Caco-2 (cell line): ENCODE data around the gene PDLIM7. TPM values are rescaled to one million over a fixed set of nuclear protein-coding genes. Genes with fewer than 3 reads are reported as not detected.

Experiments used
- BruUV-seq: library from RNA; stranded (reverse); fragments of 400-500 nt; replicated peaks from 2 replicates; lab custom pipeline; 2021; lab: Mats Ljungman, UMichigan
- CTCF ChIA-PET: fragments of 300-600 bp; sonication (Branson Sonifier 250); formaldehyde crosslinking; loops from one replicate; lab custom pipeline; 2022; ENCODE audit warnings: antibody characterized with exemption; lab: Charles Lee
- POLR2A ChIA-PET: fragments of 300-600 bp; sonication (Branson Sonifier 250); formaldehyde crosslinking; loops from one replicate; lab custom pipeline; 2022; ENCODE audit warnings: antibody characterized with exemption; lab: Charles Lee
- DNase-seq, 2 experiments: peaks; one replicate each; pipeline versions ENCODE4 v3.0.0 to v3.0.0-alpha.2; 2020 to 2022
- H3K27me3 ChIP-seq: replicated peaks from 2 replicates; pipeline ENCODE4 v1.6.0; 2011; ENCODE audit warnings: low read length; ENCODE audit not compliant: control insufficient read depth, insufficient read depth
- H3K36me3 ChIP-seq: 2 replicates; pipeline ENCODE4 v1.5.1; 2011; ENCODE audit warnings: low read length; ENCODE audit not compliant: control insufficient read depth, insufficient read depth
- H3K4me1 ChIP-seq: fragments of 250-450 bp; sonication (Bioruptor Pico); 2 replicates; pipeline ENCODE4 v1.5.1; 2020; ENCODE audit warnings: mild to moderate bottlenecking
- H3K4me3 ChIP-seq: 2 replicates; pipeline ENCODE4 v1.5.1; 2011; ENCODE audit warnings: low read depth, mild to moderate bottlenecking, control low read depth, low read length
- H3K9me3 ChIP-seq: fragments of 250-450 bp; sonication (Bioruptor Pico); 2 replicates; pipeline ENCODE4 v1.5.1; 2020; ENCODE audit warnings: mild to moderate bottlenecking, moderate library complexity
- H3K27ac Mint-ChIP-seq: one replicate; pipeline ENCODE4 v1.8.0; 2022; ENCODE audit warnings: mixed read lengths; ENCODE audit not compliant: unreplicated experiment
- H3K27me3 Mint-ChIP-seq: one replicate; pipeline ENCODE4 v1.8.0; 2022; ENCODE audit warnings: mixed read lengths; ENCODE audit not compliant: insufficient read depth, unreplicated experiment
- H3K36me3 Mint-ChIP-seq: one replicate; pipeline ENCODE4 v1.8.0; 2022; ENCODE audit warnings: mild to moderate bottlenecking, mixed read lengths; ENCODE audit not compliant: insufficient read depth, unreplicated experiment
- H3K4me1 Mint-ChIP-seq: one replicate; pipeline ENCODE4 v1.8.0; 2022; ENCODE audit warnings: low read depth, mixed read lengths; ENCODE audit not compliant: unreplicated experiment
- H3K4me3 Mint-ChIP-seq: one replicate; pipeline ENCODE4 v1.8.0; 2022; ENCODE audit warnings: mild to moderate bottlenecking, moderate library complexity, mixed read lengths; ENCODE audit not compliant: unreplicated experiment
- H3K9me3 Mint-ChIP-seq: one replicate; pipeline ENCODE4 v1.8.0; 2022; ENCODE audit warnings: mixed read lengths; ENCODE audit not compliant: unreplicated experiment
- intact Hi-C: fragments of 100-400 bp; cut with micrococcal nuclease; formaldehyde crosslinking; loops from one replicate; pipeline ENCODE4 v1.10.0; 2022; ENCODE audit not compliant: unreplicated experiment
- total RNA-seq: library from RNA; stranded (reverse); gene quantifications from 2 replicates; pipeline ENCODE4 v1.2.3, GENCODE V29; 2022
- TF ChIP-seq, protein P1 (sequence below), 2 experiments: fragments of 200-600 bp in 1 of 2; IDR thresholded peaks; 1 replicate in 1 of 2; 2 replicates in 1 of 2; pipeline versions ENCODE4 v1.5.1 to v1.8.0; 2011 to 2022; ENCODE audit warnings: antibody characterized with exemption in 1 of 2, control low read depth in 1 of 2, inconsistent platforms in 1 of 2, low read depth in 1 of 2, low read length in 1 of 2, mild to moderate bottlenecking in 1 of 2, moderate library complexity in 1 of 2; ENCODE audit not compliant: insufficient read depth in 1 of 2, severe bottlenecking in 1 of 2, unreplicated experiment in 1 of 2

Gene PDLIM7
- total RNA-seq, 1 experiment from 2014 or later, result 49.1 TPM

DNA sequence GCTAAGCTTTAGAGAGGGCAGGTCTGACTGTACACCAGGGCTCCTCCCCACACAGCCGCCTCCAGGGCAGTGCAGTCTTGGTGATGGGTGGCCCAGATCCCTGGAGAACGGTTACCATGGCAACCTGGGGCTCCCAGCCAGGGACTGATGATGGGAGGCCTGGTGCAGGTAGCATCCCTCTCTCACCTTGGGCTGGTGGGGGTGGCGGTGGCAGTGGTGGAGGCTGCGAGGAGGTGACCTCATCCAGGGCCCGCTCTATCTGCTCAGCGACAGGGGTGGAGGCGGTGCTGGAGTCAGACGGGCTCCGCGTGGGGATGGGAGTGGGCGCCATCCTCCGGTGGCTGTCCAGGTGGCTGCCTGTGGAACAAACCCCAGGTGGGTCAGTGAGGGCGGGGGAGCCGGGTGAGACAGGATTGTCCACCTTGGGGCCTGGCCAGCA lies 38.5 kb downstream of the PDLIM7 start:
- no peak overlapping the region for H3K4me3 Mint-ChIP-seq
- no peaks in the 10 kb centered on the region for H3K9me3 ChIP-seq
- H3K36me3 ChIP-seq, result peaks cover 1% of the 10 kb centered on the region
- CTCF ChIA-PET, result interaction anchor here (1.8 kb wide), 1 partner anchor 80 kb away, joined by 11 read pairs; no protein-coding TSS in a partner anchor
- peaks cover 93% of the 10 kb centered on the region for H3K36me3 Mint-ChIP-seq
- BruUV-seq, result no TSS peak
- no peaks in the 10 kb centered on the region for H3K27me3 ChIP-seq
- H3K27ac Mint-ChIP-seq, result peak overlapping the region; percentile 83
- peaks cover 9% of the 10 kb centered on the region for H3K4me1 Mint-ChIP-seq
- peak; percentile 68 to 79 for DNase-seq
- POLR2A ChIA-PET, result no interaction called here
- intact Hi-C loops, result no loop called here
- no peaks in the 10 kb centered on the region for H3K9me3 Mint-ChIP-seq
- no peaks in the 10 kb centered on the region for H3K27me3 Mint-ChIP-seq
- TF ChIP-seq, protein P1, sequence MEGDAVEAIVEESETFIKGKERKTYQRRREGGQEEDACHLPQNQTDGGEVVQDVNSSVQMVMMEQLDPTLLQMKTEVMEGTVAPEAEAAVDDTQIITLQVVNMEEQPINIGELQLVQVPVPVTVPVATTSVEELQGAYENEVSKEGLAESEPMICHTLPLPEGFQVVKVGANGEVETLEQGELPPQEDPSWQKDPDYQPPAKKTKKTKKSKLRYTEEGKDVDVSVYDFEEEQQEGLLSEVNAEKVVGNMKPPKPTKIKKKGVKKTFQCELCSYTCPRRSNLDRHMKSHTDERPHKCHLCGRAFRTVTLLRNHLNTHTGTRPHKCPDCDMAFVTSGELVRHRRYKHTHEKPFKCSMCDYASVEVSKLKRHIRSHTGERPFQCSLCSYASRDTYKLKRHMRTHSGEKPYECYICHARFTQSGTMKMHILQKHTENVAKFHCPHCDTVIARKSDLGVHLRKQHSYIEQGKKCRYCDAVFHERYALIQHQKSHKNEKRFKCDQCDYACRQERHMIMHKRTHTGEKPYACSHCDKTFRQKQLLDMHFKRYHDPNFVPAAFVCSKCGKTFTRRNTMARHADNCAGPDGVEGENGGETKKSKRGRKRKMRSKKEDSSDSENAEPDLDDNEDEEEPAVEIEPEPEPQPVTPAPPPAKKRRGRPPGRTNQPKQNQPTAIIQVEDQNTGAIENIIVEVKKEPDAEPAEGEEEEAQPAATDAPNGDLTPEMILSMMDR (IDR thresholded peaks at IDR 0.05; ENCODE audit: insufficient read depth in 1 of 2, low read depth in 1 of 2, low read length in 1 of 2, severe bottlenecking in 1 of 2, unreplicated experiment in 1 of 2), result no peak
- peaks cover 3% of the 10 kb centered on the region; the same call in 1 of the 2 replicates for H3K4me1 ChIP-seq
- H3K4me3 ChIP-seq, result no peak overlapping the region

DNA sequence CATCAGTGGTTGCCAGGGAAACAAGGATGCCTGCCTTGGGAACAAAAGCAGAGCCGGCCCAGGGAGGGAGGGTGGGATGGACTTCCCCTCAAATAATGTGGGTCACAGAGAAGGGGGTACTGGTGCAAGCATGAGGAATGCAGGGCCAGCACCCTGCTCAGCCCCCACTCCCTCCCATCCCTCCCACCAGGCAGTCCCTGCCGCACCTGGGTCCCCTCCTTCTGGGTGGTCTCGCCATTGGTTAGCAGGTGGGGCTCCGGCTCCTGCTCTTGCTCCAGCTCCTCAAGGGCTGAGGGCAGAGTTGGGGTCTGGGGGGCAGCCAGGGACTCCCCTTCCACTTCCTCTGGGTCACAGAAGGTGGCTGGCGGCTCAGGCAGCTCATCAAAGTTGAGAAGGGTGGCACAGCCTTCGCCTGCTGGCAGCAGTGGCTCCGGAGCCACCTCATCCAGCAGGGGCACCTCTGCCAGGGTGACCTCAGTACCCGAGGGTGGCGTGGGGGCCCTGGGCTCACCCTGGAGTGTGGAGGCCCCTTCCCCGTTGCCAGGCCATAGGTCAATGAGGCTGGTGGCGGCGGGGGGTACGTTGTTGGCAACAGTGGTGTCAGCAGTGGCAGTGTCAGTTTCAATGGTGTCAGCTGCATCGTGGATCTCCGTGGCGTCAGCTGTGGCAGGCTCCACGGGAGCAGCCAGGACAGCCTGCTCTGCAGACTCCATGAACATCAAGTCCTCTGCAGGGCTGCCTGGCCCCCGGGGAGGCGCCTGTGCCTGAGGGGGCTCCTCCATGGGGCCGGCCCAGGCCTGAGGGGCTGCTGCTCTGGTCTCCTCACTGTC lies 39.3 kb downstream of the PDLIM7 start:
- Histone ChIP-seq H3K27me3 (no peaks in the 10 kb centered on the region), H3K4me1 (peaks cover 7% of the 10 kb centered on the region; the same call in 1 of the 2 replicates), H3K4me3 (no peak overlapping the region), H3K9me3 (no peaks in the 10 kb centered on the region), H3K36me3 (peaks cover 1% of the 10 kb centered on the region)
- ChIA-PET CTCF (interaction anchor here (0.5 to 1.8 kb wide), 22 partner anchors 11 to 150 kb away, joined by 3 to 27 read pairs (median 4); partner anchors contain the start of genes DBN1, GRK6, MXD3 and PDLIM7), POLR2A (interaction anchor here (0.6 to 1.2 kb wide), 5 partner anchors 15 to 107 kb away, joined by 3 to 7 read pairs (median 5); partner anchors contain the start of genes GRK6, LMAN2 and PDLIM7)
- peak overlapping the region; percentile 83 for H3K27ac Mint-ChIP-seq
- peaks cover 87% of the 10 kb centered on the region for H3K36me3 Mint-ChIP-seq
- H3K4me1 Mint-ChIP-seq, result peaks cover 12% of the 10 kb centered on the region
- no peaks in the 10 kb centered on the region for H3K27me3 Mint-ChIP-seq
- no peaks in the 10 kb centered on the region for H3K9me3 Mint-ChIP-seq
- no peak overlapping the region for H3K4me3 Mint-ChIP-seq
- BruUV-seq, result no TSS peak
- TF ChIP-seq, protein P1 (IDR thresholded peaks at IDR 0.05; ENCODE audit: insufficient read depth in 1 of 2, low read depth in 1 of 2, low read length in 1 of 2, severe bottlenecking in 1 of 2, unreplicated experiment in 1 of 2), result no peak
- DNase-seq, result no peak
- intact Hi-C loops, result loop anchor here (1.0 to 2.0 kb wide), 3 partner anchors 15 to 43 kb away; partner anchors contain the start of genes DBN1 and GRK6
